HG03565 (cell line): ENCODE data around the gene CAMSAP3.
"Not testable (repeated sequence)": the region's sequence is repeated elsewhere in the genome, so short reads cannot be mapped to it uniquely, and the experiment has no call there.

Experiments
- ATAC-seq: cut with Tn5 transposase; IDR thresholded peaks from one replicate; pipeline ENCODE4 v1.9.1; 2021; ENCODE audit warnings: mild to moderate bottlenecking, moderate library complexity; ENCODE audit not compliant: unreplicated experiment

CAMSAP3 gene

GRCh38 chr19:7628589-7629311, 33.1 kb downstream of the CAMSAP3 start:
- ATAC-seq, result no peak

- peak; percentile 90 for ATAC-seq
Observed at GRCh38 chr19:7629347-7630054, 33.8 kb downstream of the CAMSAP3 start, which contains the start of the genes PET100 and XAB2. Gene PET100, plus strand, starts transcription at chr19:7629793. Its CDS starts 41 bp downstream, at chr19:7629834. Gene XAB2, minus strand, starts transcription at chr19:7629545. Its CDS starts 18 bp downstream, at chr19:7629527.

- no peak for ATAC-seq
Observed at GRCh38 chr19:7631577-7631976, 35.9 kb downstream of the CAMSAP3 start.

GRCh38 chr19:7632340-7633203, 36.9 kb downstream of the CAMSAP3 start:
- no peak for ATAC-seq

- ATAC-seq, result no peak
Observed at GRCh38 chr19:7633698-7634097, 38.0 kb downstream of the CAMSAP3 start, which contains the start of gene PCP2. Gene PCP2, minus strand, starts transcription at chr19:7633719. Its CDS starts 262 bp downstream, at chr19:7633457.

GRCh38 chr19:7635670-7636069, 40.0 kb downstream of the CAMSAP3 start:
- ATAC-seq, result no peak

GRCh38 chr19:7636317-7636690, 40.6 kb downstream of the CAMSAP3 start:
- no peak for ATAC-seq

- peak; percentile 50 for ATAC-seq
Observed at GRCh38 chr19:7636691-7637373, 41.2 kb downstream of the CAMSAP3 start, which contains the start of gene STXBP2. Gene STXBP2, plus strand, starts transcription at chr19:7637110. Its CDS starts 40 bp downstream, at chr19:7637150.

- ATAC-seq, result no peak
Observed at GRCh38 chr19:7637374-7638256, 42.0 kb downstream of the CAMSAP3 start.

- no peak for ATAC-seq
Observed at GRCh38 chr19:7638802-7639465, 43.3 kb downstream of the CAMSAP3 start.

GRCh38 chr19:7639863-7640348, 44.2 kb downstream of the CAMSAP3 start:
- ATAC-seq, result no peak

- ATAC-seq, result no peak
Observed at GRCh38 chr19:7640803-7641202, 45.1 kb downstream of the CAMSAP3 start.

- ATAC-seq, result no peak
Observed at GRCh38 chr19:7641290-7642276, 45.9 kb downstream of the CAMSAP3 start.

- no peak for ATAC-seq
Observed at GRCh38 chr19:7642295-7643030, 46.8 kb downstream of the CAMSAP3 start.

- ATAC-seq, result no peak
Observed at GRCh38 chr19:7643031-7643415, 47.4 kb downstream of the CAMSAP3 start.

GRCh38 chr19:7643629-7644549, 48.2 kb downstream of the CAMSAP3 start:
- not testable (repeated sequence) for ATAC-seq
